ENCODE results near the gene CDKN2B-AS1. TPM values are rescaled to one million over a fixed set of nuclear protein-coding genes. Genes with fewer than 3 reads are reported as not detected.
"Not testable (repeated sequence)": the region's sequence is repeated elsewhere in the genome, so short reads cannot be mapped to it uniquely, and the experiment has no call there.

The CDKN2B-AS1 gene
- 1 to 10 TPM in 1 of 4 donors, under 1 TPM in 2, not detected in 1; 0.42 to 3.9 (median 0.69) TPM for total RNA-seq

GRCh38 chr9:21994556-21995005 is at the start of gene CDKN2B-AS1:
CDKN2B-AS1 (plus strand) TSS chr9:21994791.
- ATAC-seq, result peak; percentile 47
- WGBS, 2 donors (ENCODE audit: low coverage in 1 of 2), result 0% methylated on average over 2 of the region's 43 CpGs; no CpG with 5 or more reads in 1 of the 2 donors
- TF ChIP-seq CTCF (IDR thresholded peaks at IDR 0.05), result peak in 1 of 4 experiments; percentile 46
- no peak for TF ChIP-seq POLR2AphosphoS5 (IDR thresholded peaks at IDR 0.05)

DNA sequence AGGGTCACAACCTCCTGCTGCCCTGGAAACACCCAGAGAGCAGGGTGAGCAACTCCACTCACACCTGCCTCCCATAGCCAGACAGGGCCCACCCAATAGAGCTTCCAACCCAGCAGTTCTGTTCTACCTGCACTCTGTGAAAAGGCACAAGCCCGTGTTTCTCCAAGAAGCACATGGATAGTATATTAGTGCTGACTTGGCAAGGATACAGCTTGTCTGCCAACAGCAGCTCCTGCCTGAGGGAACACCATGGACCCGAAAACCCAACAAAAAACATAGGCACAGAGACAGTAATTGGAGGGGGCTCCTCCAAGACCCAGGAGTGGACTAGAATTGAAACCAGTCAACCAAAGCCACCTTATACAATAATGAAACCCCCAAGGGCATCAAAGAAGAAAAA is 49.0 kb upstream of the CDKN2B-AS1 start:
- TF ChIP-seq EP300 (IDR thresholded peaks at IDR 0.05), result no peak
- no peak for TF ChIP-seq POLR2AphosphoS5 (IDR thresholded peaks at IDR 0.05)
- TF ChIP-seq POLR2A (IDR thresholded peaks at IDR 0.05), result no peak
- no peak for TF ChIP-seq CTCF (IDR thresholded peaks at IDR 0.05)
- H3K4me1 ChIP-seq, result no peaks in the 10 kb centered on the region
- peaks cover 0 to 7% (median 0%) of the 10 kb centered on the region in 3 donors for H3K9me3 ChIP-seq
- H3K27ac ChIP-seq, result no peak overlapping the region
- H3K27me3 ChIP-seq, result no peaks in the 10 kb centered on the region
- 75% methylated on average over 1 of the region's 2 CpGs; no CpG with 5 or more reads in 1 of the 2 donors for WGBS, 2 donors (ENCODE audit: low coverage in 1 of 2)
- no peaks in the 10 kb centered on the region for H3K36me3 ChIP-seq
- H3K4me3 ChIP-seq, result no peak overlapping the region
- no peak for ATAC-seq

More at GRCh38 chr9:21994556-21995005, at the start of gene CDKN2B-AS1:
- Histone ChIP-seq H3K36me3 (no peaks in the 10 kb centered on the region), H3K4me3 (peak within 1 kb of the TSS; percentile 71 to 79), H3K27me3 (peaks cover 40% of the 10 kb centered on the region), H3K27ac (peak within 1 kb of the TSS; percentile 41 to 87 (median 85)), H3K4me1 (peaks cover 0 to 26% (median 0%) of the 10 kb centered on the region in 3 donors), H3K9me3 (no peaks in the 10 kb centered on the region)

DNA sequence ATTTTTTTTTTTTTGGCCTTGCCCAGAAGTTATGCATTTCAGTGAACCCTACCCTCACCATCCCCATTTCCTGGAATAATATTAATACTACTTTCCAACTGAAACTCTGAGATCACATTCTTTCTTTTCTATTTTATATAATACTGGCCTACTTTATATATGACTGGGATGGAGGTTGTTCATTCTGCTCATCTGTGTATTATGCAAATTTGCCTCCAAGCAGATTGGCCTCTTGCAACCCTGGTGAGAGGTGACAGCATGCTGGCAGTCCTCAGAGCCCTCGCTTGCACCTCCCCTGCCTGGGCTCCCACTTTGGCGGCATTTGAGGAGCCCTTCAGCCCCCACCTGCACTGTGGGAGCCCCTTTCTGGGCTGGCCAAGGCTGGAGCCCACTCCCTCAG is 35.8 kb upstream of the CDKN2B-AS1 start:
- TF ChIP-seq CTCF (IDR thresholded peaks at IDR 0.05), result no peak
- TF ChIP-seq EP300 (IDR thresholded peaks at IDR 0.05), result no peak
- no peak for TF ChIP-seq POLR2AphosphoS5 (IDR thresholded peaks at IDR 0.05)
- no peak for TF ChIP-seq POLR2A (IDR thresholded peaks at IDR 0.05)
- no peaks in the 10 kb centered on the region for H3K36me3 ChIP-seq
- H3K27me3 ChIP-seq, result peaks cover 27% of the 10 kb centered on the region
- H3K4me1 ChIP-seq, result no peaks in the 10 kb centered on the region
- H3K27ac ChIP-seq, result no peak overlapping the region
- WGBS, 2 donors (ENCODE audit: low coverage in 1 of 2), result no CpG with 5 or more reads among the region's 2 CpGs
- H3K4me3 ChIP-seq, result no peak overlapping the region
- H3K9me3 ChIP-seq, result peaks cover 0 to 12% (median 0%) of the 10 kb centered on the region in 3 donors
- no peak for ATAC-seq

DNA sequence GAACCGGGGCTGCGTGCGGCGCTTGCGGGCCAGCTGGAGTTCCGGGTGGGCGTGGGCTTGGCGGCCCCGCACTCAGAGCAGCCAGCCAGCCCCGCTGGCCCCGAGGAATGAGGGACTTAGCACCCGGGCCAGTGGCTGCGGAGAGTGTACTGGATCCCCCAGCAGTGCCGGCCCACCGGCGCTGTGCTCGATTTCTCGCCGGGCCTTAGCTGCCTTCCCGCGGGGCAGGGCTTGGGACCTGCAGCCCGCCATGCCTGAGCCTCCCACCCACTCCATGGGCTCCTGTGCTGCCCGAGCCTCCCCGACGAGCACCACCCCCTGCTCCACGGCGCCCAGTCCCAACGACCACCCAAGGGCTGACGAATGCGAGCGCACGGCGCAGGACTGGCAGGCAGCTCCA is 35.3 kb upstream of the CDKN2B-AS1 start:
- not testable (repeated sequence) for H3K36me3 ChIP-seq, H3K4me1 ChIP-seq, H3K4me3 ChIP-seq, ATAC-seq, H3K27ac ChIP-seq
- H3K27me3 ChIP-seq, result peaks cover 32% of the 10 kb centered on the region
- WGBS, 2 donors (ENCODE audit: low coverage in 1 of 2), result no CpG with 5 or more reads among the region's 33 CpGs
- H3K9me3 ChIP-seq, result peaks cover 0 to 16% (median 0%) of the 10 kb centered on the region in 3 donors

- WGBS, 2 donors (ENCODE audit: low coverage in 1 of 2), result 93% methylated on average over 2 of the region's 2 CpGs
- H3K27ac ChIP-seq, result no peak overlapping the region
Observed at GRCh38 chr9:21961569-21961968, 33.0 kb upstream of the CDKN2B-AS1 start.

More at GRCh38 chr9:21961569-21961968, 33.0 kb upstream of the CDKN2B-AS1 start:
- H3K36me3 ChIP-seq, result no peaks in the 10 kb centered on the region
- peaks cover 0 to 17% (median 11%) of the 10 kb centered on the region in 3 donors for H3K4me1 ChIP-seq
- H3K9me3 ChIP-seq, result peaks cover 0 to 25% (median 0%) of the 10 kb centered on the region in 3 donors
- ATAC-seq, result no peak
- no peak overlapping the region for H3K4me3 ChIP-seq
- no peak for TF ChIP-seq EP300 (IDR thresholded peaks at IDR 0.05)
- TF ChIP-seq CTCF (IDR thresholded peaks at IDR 0.05), result no peak
- no peak for TF ChIP-seq POLR2A (IDR thresholded peaks at IDR 0.05)
- TF ChIP-seq POLR2AphosphoS5 (IDR thresholded peaks at IDR 0.05), result no peak
- peaks cover 55% of the 10 kb centered on the region for H3K27me3 ChIP-seq
